Brain microvascular endothelial cell (primary cell): ENCODE data around the gene CANT1.

ENCODE experiments used
- DNase-seq: peaks from one replicate; pipeline ENCODE4 v3.0.0-alpha.2; 2020
- H3K27ac ChIP-seq: fragments of 250-450 bp; sonication (Bioruptor Pico); 2 replicates; pipeline ENCODE4 v1.5.1; 2020; ENCODE audit warnings: mild to moderate bottlenecking, moderate library complexity
- H3K27me3 ChIP-seq: fragments of 250-450 bp; sonication (Bioruptor Pico); replicated peaks from 2 replicates; pipeline ENCODE4 v1.5.1; 2020; ENCODE audit warnings: mild to moderate bottlenecking
- H3K36me3 ChIP-seq: fragments of 250-450 bp; sonication (Bioruptor Pico); replicated peaks from 2 replicates; pipeline ENCODE4 v1.5.1; 2020; ENCODE audit warnings: mild to moderate bottlenecking
- H3K4me3 ChIP-seq: 2 replicates; pipeline ENCODE4 v1.5.1; 2011; ENCODE audit warnings: low read depth, mild to moderate bottlenecking, control low read depth, low read length, moderate library complexity
- CTCF ChIP-seq: IDR thresholded peaks from 2 replicates; pipeline ENCODE4 v1.5.1; 2011; ENCODE audit warnings: low read depth, mild to moderate bottlenecking, moderate library complexity, low read length, control low read depth, inconsistent platforms; ENCODE audit errors: missing control alignments
- in situ Hi-C: cut with HindIII; loops from 2 replicates; pipeline ENCODE4 v1.10.0; 2017; ENCODE audit warnings: low sequenced_read_pairs, low pct_ligation_motif_present

The CANT1 gene

GRCh38 chr17:79047923-79048825 lies 38.6 kb upstream of the CANT1 start:
- Histone ChIP-seq H3K4me3 (no peak overlapping the region), H3K36me3 (no peaks in the 10 kb centered on the region), H3K27ac (no peak overlapping the region), H3K27me3 (peaks cover 3% of the 10 kb centered on the region)
- no peak for DNase-seq
- in situ Hi-C loops: no loop called here
- no peak for TF ChIP-seq CTCF

- in situ Hi-C loops: no loop called here
- Histone ChIP-seq H3K27me3 (peaks cover 3% of the 10 kb centered on the region), H3K4me3 (no peak overlapping the region), H3K36me3 (no peaks in the 10 kb centered on the region), H3K27ac (no peak overlapping the region)
- no peak for DNase-seq
- no peak for TF ChIP-seq CTCF
Measured at GRCh38 chr17:79047291-79047920, 37.8 kb upstream of the CANT1 start.

DNA sequence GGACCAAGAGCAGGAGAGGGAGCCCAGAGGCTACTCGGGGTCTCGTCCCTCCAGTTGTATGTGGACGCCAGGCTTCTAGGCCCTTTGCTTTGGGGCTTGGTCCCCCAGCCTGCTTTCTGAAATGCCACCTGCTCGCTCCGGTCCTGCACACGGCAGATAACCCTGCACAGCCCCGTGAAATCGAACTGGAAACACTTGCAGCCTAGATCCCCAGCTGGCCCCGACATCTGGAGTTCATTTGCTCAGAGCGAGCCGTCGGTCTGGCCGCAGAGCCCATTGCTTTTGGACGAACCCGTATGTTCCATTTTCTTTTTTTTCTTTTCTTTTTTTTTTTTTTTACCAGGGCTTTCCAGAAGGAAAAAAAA lies 37.3 kb upstream of the CANT1 start:
- Histone ChIP-seq H3K36me3 (no peaks in the 10 kb centered on the region), H3K27ac (no peak overlapping the region), H3K4me3 (no peak overlapping the region), H3K27me3 (peaks cover 3% of the 10 kb centered on the region)
- TF ChIP-seq CTCF: no peak
- no peak for DNase-seq
- in situ Hi-C loops: no loop called here

GRCh38 chr17:79046197-79046915 lies 36.8 kb upstream of the CANT1 start:
- in situ Hi-C loops: no loop called here
- no peak for TF ChIP-seq CTCF
- no peaks in the 10 kb centered on the region for H3K36me3 ChIP-seq
- H3K27ac ChIP-seq: no peak overlapping the region
- H3K4me3 ChIP-seq: no peak overlapping the region
- peaks cover 3% of the 10 kb centered on the region for H3K27me3 ChIP-seq
- DNase-seq: no peak

DNA sequence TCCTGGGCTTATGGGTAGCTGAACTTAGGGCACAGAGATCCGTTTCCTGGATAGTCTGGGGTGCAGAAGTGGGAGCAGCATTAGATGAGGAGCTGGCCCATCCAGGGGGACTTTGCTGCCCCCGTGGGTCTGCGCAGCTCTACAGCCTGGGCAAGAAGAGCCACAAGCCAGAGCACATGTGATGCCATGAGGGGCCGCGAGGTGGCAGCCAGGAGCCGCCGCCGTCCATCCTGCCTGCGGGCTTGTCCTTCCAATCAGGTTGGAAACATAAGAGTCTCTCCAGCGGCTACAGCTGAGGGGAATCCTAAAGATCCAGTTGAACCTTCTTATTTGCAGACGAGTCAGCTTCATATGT lies 36.3 kb upstream of the CANT1 start:
- TF ChIP-seq CTCF: peak; percentile 97
- no peak overlapping the region for H3K4me3 ChIP-seq
- in situ Hi-C loops: no loop called here
- DNase-seq: peak; percentile 58
- peaks cover 3% of the 10 kb centered on the region for H3K27me3 ChIP-seq
- H3K27ac ChIP-seq: no peak overlapping the region
- no peaks in the 10 kb centered on the region for H3K36me3 ChIP-seq
